HCT116 (cell line): ENCODE results near the gene ADAM11. TPM values are rescaled to one million over a fixed set of nuclear protein-coding genes. Genes with fewer than 3 reads are reported as not detected.

Source experiments
- ATAC-seq: fragments of 200-7000 bp; cut with Tn5 transposase; 2 replicates; pipeline ENCODE4 v1.9.1; 2020; ENCODE audit warnings: mild to moderate bottlenecking, moderate library complexity
- BruUV-seq: library from RNA; stranded (reverse); fragments of 400-500 nt; replicated peaks from 2 replicates; lab custom pipeline; 2021; lab: Mats Ljungman, UMichigan
- CTCF ChIA-PET: fragments of 300-600 bp; sonication (Branson Sonifier 250); formaldehyde crosslinking; loops from one replicate; lab custom pipeline; 2021; ENCODE audit warnings: antibody characterized with exemption; lab: Charles Lee
- POLR2A ChIA-PET: fragments of 300-600, 350-600 bp; sonication (Branson Sonifier 250); formaldehyde crosslinking; loops from one replicate; lab custom pipeline; 2021; ENCODE audit warnings: antibody characterized with exemption; lab: Charles Lee
- RAD21 ChIA-PET, 2 experiments: fragments of 300-600 bp; sonication (Branson Sonifier 250); formaldehyde crosslinking; loops; one replicate each; lab custom pipeline; 2023; ENCODE audit warnings: low total read pairs in 2 of 2; ENCODE audit not compliant: uncharacterized antibody in 2 of 2, unreplicated experiment in 2 of 2, low non-redundant PET in 1 of 2; lab: Charles Lee
- DNase-seq: peaks from one replicate; pipeline ENCODE4 v3.0.0-alpha.2; 2010; ENCODE audit warnings: low read depth, low spot score
- H2AFZ ChIP-seq: fragments of 200-600 bp; shearing (Covaris generic), sonication (generic); 2 replicates; pipeline ENCODE4 v1.6.1; 2017; ENCODE audit warnings: low read depth, mixed run types, mixed read lengths, antibody characterized with exemption, low read length; ENCODE audit not compliant: poor library complexity, severe bottlenecking
- H3K27ac ChIP-seq: 2 replicates; pipeline ENCODE4 v1.5.1; 2012; ENCODE audit warnings: low read depth, low read length
- H3K27me3 ChIP-seq: fragments of 200-600 bp; sonication (generic); 2 replicates; pipeline ENCODE4 v1.6.1; 2016; ENCODE audit warnings: mixed run types, low read length, mixed read lengths; ENCODE audit not compliant: insufficient read depth
- H3K36me3 ChIP-seq, 2 experiments: fragments of 200-500 bp in 1 of 2; fragments of 200-600 bp in 1 of 2; sonication (Bioruptor generic) in 1 of 2; sonication (generic) in 1 of 2; 2 replicates each; pipeline versions ENCODE4 v1.5.1 to v1.6.1; 2014 to 2016; ENCODE audit warnings: low read length in 2 of 2, inconsistent platforms in 1 of 2, mixed read lengths in 1 of 2, mixed run types in 1 of 2; ENCODE audit not compliant: insufficient read depth in 2 of 2, control insufficient read depth in 1 of 2
- H3K4me1 ChIP-seq, 2 experiments: fragments of 200-600 bp in 1 of 2; sonication (generic) in 1 of 2; 2 replicates each; pipeline versions ENCODE4 v1.5.1 to v1.6.1; 2012 to 2017; ENCODE audit warnings: low read length in 2 of 2, inconsistent platforms in 1 of 2, mild to moderate bottlenecking in 1 of 2, mixed read lengths in 1 of 2, mixed run types in 1 of 2, moderate library complexity in 1 of 2; ENCODE audit not compliant: insufficient read depth in 2 of 2, control insufficient read depth in 1 of 2
- H3K4me2 ChIP-seq: fragments of 200-600 bp; sonication (generic); 2 replicates; pipeline ENCODE4 v1.6.1; 2017; ENCODE audit warnings: mixed run types, low read length, mixed read lengths
- H3K4me3 ChIP-seq, 2 experiments: fragments of 200-600 bp in 1 of 2; sonication (generic) in 1 of 2; replicated peaks in 1 of 2; 2 replicates each; pipeline ENCODE4 v1.5.1; 2011 to 2016; ENCODE audit warnings: low read length in 2 of 2, control low read depth in 1 of 2, low read depth in 1 of 2, mild to moderate bottlenecking in 1 of 2, mixed read lengths in 1 of 2, mixed run types in 1 of 2
- H3K79me2 ChIP-seq: fragments of 200-600 bp; sonication (generic); 2 replicates; pipeline ENCODE4 v1.6.1; 2017; ENCODE audit warnings: mild to moderate bottlenecking, mixed run types, low read length, moderate library complexity, mixed read lengths; ENCODE audit not compliant: insufficient read depth
- H3K9ac ChIP-seq: fragments of 200-600 bp; sonication (generic); 2 replicates; pipeline ENCODE4 v1.6.1; 2016; ENCODE audit warnings: low read length, mixed read lengths
- H3K9me2 ChIP-seq: fragments of 200-600 bp; sonication (generic), shearing (Covaris generic); 2 replicates; pipeline ENCODE4 v1.6.1; 2017; ENCODE audit warnings: mixed run types, mild to moderate bottlenecking, moderate library complexity; ENCODE audit not compliant: insufficient read depth
- H3K9me3 ChIP-seq, 2 experiments: fragments of 200-500 bp in 1 of 2; fragments of 200-600 bp in 1 of 2; sonication (Bioruptor generic) in 1 of 2; sonication (generic) in 1 of 2; 2 replicates each; pipeline ENCODE4 v1.6.1; 2014 to 2017; ENCODE audit warnings: low read length in 2 of 2, mixed read lengths in 2 of 2, inconsistent platforms in 1 of 2, low read depth in 1 of 2, mild to moderate bottlenecking in 1 of 2, mixed run types in 1 of 2, moderate library complexity in 1 of 2; ENCODE audit not compliant: control insufficient read depth in 1 of 2, insufficient read depth in 1 of 2
- H4K20me1 ChIP-seq: fragments of 200-600 bp; sonication (generic), shearing (Covaris generic); 2 replicates; pipeline ENCODE4 v1.6.1; 2017; ENCODE audit warnings: mixed run types, mild to moderate bottlenecking, moderate library complexity; ENCODE audit not compliant: insufficient read depth
- ELF1 ChIP-seq: IDR thresholded peaks from 2 replicates; pipeline ENCODE4 v1.6.1; 2012; ENCODE audit warnings: low read depth, borderline replicate concordance
- EZH2phosphoT487 ChIP-seq: fragments of 200-600 bp; IDR thresholded peaks from 2 replicates; pipeline ENCODE4 v1.6.1; 2018; ENCODE audit warnings: antibody characterized with exemption, borderline replicate concordance
- FOSL1 ChIP-seq: IDR thresholded peaks from 2 replicates; pipeline ENCODE4 v1.6.1; 2012; ENCODE audit warnings: low read depth
- POLR2A ChIP-seq: IDR thresholded peaks from 2 replicates; pipeline ENCODE4 v1.7.0; 2011; ENCODE audit warnings: borderline replicate concordance; ENCODE audit not compliant: insufficient read depth, insufficient read length; ENCODE audit errors: extremely low read depth
- POLR2AphosphoS5 ChIP-seq: IDR thresholded peaks from 2 replicates; pipeline ENCODE4 v1.6.1; 2011; ENCODE audit warnings: mild to moderate bottlenecking, low read depth, low read length, moderate library complexity
- RAD21 ChIP-seq: IDR thresholded peaks from 2 replicates; pipeline ENCODE4 v1.6.1; 2012; ENCODE audit warnings: low read depth, mild to moderate bottlenecking
- TCF7L2 ChIP-seq: IDR thresholded peaks from 2 replicates; pipeline ENCODE4 v1.7.0; 2011; ENCODE audit warnings: borderline replicate concordance, inconsistent platforms; ENCODE audit not compliant: insufficient read depth, insufficient read length; ENCODE audit errors: extremely low read depth
- ZFX ChIP-seq: fragments of 450-650 bp; IDR thresholded peaks from 2 replicates; pipeline ENCODE4 v1.6.1; 2017
- ZNF274 ChIP-seq: fragments of 200-500 bp; sonication (Bioruptor generic); IDR thresholded peaks from 2 replicates; pipeline ENCODE4 v1.6.1; 2014; ENCODE audit warnings: mild to moderate bottlenecking, low read depth, low read length, inconsistent platforms
- intact Hi-C: fragments of 100-400 bp; cut with micrococcal nuclease; formaldehyde crosslinking; loops from 2 replicates; pipeline ENCODE4 v1.10.0; 2022
- total RNA-seq: library from RNA; stranded (reverse); gene quantifications from one replicate; pipeline ENCODE4 v1.2.1, GENCODE V29; 2021; ENCODE audit not compliant: unreplicated experiment
- TF ChIP-seq, protein P1 (sequence below): IDR thresholded peaks from 2 replicates; pipeline ENCODE4 v1.6.1; 2012; ENCODE audit warnings: low read depth

Gene ADAM11
- total RNA-seq, 1 experiment from 2014 or later = 7.7 TPM

DNA sequence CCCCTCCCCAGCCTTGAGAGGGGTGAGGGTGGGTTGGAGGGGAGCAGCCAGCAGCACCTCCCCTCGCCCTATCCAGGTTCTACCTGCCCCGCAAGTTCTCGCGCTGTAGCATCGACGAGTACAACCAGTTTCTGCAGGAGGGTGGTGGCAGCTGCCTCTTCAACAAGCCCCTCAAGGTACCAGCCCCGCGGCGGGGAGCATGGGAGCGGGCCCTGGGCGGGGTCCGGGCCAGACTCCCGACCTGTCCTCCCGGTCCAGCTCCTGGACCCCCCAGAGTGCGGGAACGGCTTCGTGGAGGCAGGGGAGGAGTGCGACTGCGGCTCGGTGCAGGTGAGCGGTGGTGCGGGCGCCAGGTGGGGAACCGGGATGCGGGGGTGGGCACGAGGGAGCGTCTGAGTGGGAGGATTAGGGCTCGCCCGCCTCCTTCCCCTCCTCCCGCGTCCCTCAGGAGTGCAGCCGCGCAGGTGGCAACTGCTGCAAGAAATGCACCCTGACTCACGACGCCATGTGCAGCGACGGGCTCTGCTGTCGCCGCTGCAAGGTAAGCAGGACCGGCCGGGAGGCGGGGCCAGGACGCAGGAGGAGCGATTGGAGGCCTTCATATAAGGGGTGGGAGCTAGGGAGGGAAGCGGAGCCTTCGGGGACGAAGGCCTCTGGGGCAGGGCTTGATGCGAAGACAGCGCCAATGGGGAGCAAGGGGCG is 16.5 kb downstream of the ADAM11 start (continued):
- TF ChIP-seq, protein P1, sequence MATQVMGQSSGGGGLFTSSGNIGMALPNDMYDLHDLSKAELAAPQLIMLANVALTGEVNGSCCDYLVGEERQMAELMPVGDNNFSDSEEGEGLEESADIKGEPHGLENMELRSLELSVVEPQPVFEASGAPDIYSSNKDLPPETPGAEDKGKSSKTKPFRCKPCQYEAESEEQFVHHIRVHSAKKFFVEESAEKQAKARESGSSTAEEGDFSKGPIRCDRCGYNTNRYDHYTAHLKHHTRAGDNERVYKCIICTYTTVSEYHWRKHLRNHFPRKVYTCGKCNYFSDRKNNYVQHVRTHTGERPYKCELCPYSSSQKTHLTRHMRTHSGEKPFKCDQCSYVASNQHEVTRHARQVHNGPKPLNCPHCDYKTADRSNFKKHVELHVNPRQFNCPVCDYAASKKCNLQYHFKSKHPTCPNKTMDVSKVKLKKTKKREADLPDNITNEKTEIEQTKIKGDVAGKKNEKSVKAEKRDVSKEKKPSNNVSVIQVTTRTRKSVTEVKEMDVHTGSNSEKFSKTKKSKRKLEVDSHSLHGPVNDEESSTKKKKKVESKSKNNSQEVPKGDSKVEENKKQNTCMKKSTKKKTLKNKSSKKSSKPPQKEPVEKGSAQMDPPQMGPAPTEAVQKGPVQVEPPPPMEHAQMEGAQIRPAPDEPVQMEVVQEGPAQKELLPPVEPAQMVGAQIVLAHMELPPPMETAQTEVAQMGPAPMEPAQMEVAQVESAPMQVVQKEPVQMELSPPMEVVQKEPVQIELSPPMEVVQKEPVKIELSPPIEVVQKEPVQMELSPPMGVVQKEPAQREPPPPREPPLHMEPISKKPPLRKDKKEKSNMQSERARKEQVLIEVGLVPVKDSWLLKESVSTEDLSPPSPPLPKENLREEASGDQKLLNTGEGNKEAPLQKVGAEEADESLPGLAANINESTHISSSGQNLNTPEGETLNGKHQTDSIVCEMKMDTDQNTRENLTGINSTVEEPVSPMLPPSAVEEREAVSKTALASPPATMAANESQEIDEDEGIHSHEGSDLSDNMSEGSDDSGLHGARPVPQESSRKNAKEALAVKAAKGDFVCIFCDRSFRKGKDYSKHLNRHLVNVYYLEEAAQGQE = no peak

- Histone ChIP-seq H3K4me3 (peak overlapping the region; percentile 62 to 67), H3K79me2 (no peaks in the 10 kb centered on the region), H3K36me3 (no peaks in the 10 kb centered on the region), H3K9ac (peak overlapping the region; percentile 59), H4K20me1 (no peaks in the 10 kb centered on the region), H3K9me2 (no peaks in the 10 kb centered on the region), H3K27ac (peak overlapping the region; percentile 30; the same call in 1 of the 2 replicates), H2AFZ (no peak overlapping the region), H3K4me2 (peak overlapping the region; percentile 96), H3K9me3 (no peaks in the 10 kb centered on the region), H3K27me3 (no peaks in the 10 kb centered on the region), H3K4me1 (peaks cover 3 to 34% of the 10 kb centered on the region in 2 experiments; a peak in 3 of 4 replicates)
- no peak for DNase-seq
- peak; percentile 29 for ATAC-seq
- intact Hi-C loops = loop anchor here (1.0 to 10.0 kb wide), 5 partner anchors 57 to 359 kb away; partner anchors contain the start of genes ACBD4 and PLCD3
- ChIA-PET RAD21 (interaction anchor here (0.6 to 1.4 kb wide), 4 partner anchors 8 to 135 kb away, joined by 3 to 6 read pairs (median 4); no protein-coding TSS in a partner anchor), POLR2A (interaction anchor here (0.6 to 1.0 kb wide), 3 partner anchors 87 to 285 kb away, joined by 3 to 5 read pairs (median 4); partner anchors contain the start of gene NMT1), CTCF (interaction anchor here (0.8 to 5.3 kb wide), 21 partner anchors 8 to 359 kb away, joined by 3 to 52 read pairs (median 5); partner anchors contain the start of gene ACBD4)
- BruUV-seq = no TSS peak
- TF ChIP-seq POLR2A (no peak), FOSL1 (no peak), POLR2AphosphoS5 (0 out of 2 replicates have a peak, but pooled peaks have one; percentile 27), EZH2phosphoT487 (no peak), ZNF274 (no peak), RAD21 (no peak), TCF7L2 (no peak), ZFX (0 out of 2 replicates have a peak, but pooled peaks have one; percentile 20), ELF1 (no peak)
These were observed 17.2 kb downstream of the ADAM11 start for GRCh38 chr17:44775838-44776621.
